Neural progenitor cell (in vitro differentiated cells): ENCODE measurements around the gene CCDC81. TPM values are rescaled to one million over a fixed set of nuclear protein-coding genes. Genes with fewer than 3 reads are reported as not detected.

Experiments used
- DNase-seq: peaks from one replicate; pipeline ENCODE4 v3.0.0-alpha.2; 2016; ENCODE audit warnings: low spot score
- H2AFZ ChIP-seq: fragments of 200-600 bp; sonication (generic); replicated peaks from 2 replicates; pipeline ENCODE4 v1.6.1; 2016; ENCODE audit warnings: antibody characterized with exemption
- H3F3A ChIP-seq: fragments of 200-600 bp; sonication (generic); 2 replicates; pipeline ENCODE4 v1.6.1; 2016; ENCODE audit warnings: antibody characterized with exemption, low read depth
- H3K27ac ChIP-seq: fragments of 200-600 bp; sonication (generic); 2 replicates; pipeline ENCODE4 v1.5.1; 2016; ENCODE audit warnings: mild to moderate bottlenecking
- H3K27me3 ChIP-seq: fragments of 200-600 bp; sonication (generic); 2 replicates; pipeline ENCODE4 v1.6.1; 2016; ENCODE audit warnings: mild to moderate bottlenecking, moderate library complexity
- H3K36me3 ChIP-seq: fragments of 200-600 bp; sonication (generic); 2 replicates; pipeline ENCODE4 v1.5.1; 2016
- H3K4me1 ChIP-seq: fragments of 200-600 bp; sonication (generic); 2 replicates; pipeline ENCODE4 v1.6.1; 2016; ENCODE audit warnings: mixed run types
- H3K4me2 ChIP-seq: fragments of 200-600 bp; sonication (generic); 2 replicates; pipeline ENCODE4 v1.6.1; 2016
- H3K4me3 ChIP-seq: fragments of 200-600 bp; sonication (generic); 2 replicates; pipeline ENCODE4 v1.5.1; 2016
- H3K79me2 ChIP-seq: fragments of 200-600 bp; sonication (generic); 2 replicates; pipeline ENCODE4 v1.6.1; 2016; ENCODE audit warnings: low read depth
- H3K9ac ChIP-seq: fragments of 200-600 bp; sonication (generic); 2 replicates; pipeline ENCODE4 v1.6.1; 2016
- H3K9me3 ChIP-seq: fragments of 200-600 bp; sonication (generic); 2 replicates; pipeline ENCODE4 v1.5.1; 2016; ENCODE audit warnings: low read depth
- H4K20me1 ChIP-seq: fragments of 200-600 bp; sonication (generic); 2 replicates; pipeline ENCODE4 v1.6.1; 2016; ENCODE audit warnings: low read depth
- H3K27ac Mint-ChIP-seq: 3 replicates; pipeline ENCODE4 v1.8.0; 2021; ENCODE audit warnings: mixed read lengths
- H3K27me3 Mint-ChIP-seq: 2 replicates; pipeline ENCODE4 v1.8.0; 2022; ENCODE audit warnings: low read depth, mild to moderate bottlenecking, inconsistent platforms, moderate library complexity, mixed read lengths; ENCODE audit not compliant: insufficient read depth
- H3K36me3 Mint-ChIP-seq: 3 replicates; pipeline ENCODE4 v1.8.0; 2021; ENCODE audit warnings: mixed read lengths
- H3K4me1 Mint-ChIP-seq: 3 replicates; pipeline ENCODE4 v1.8.0; 2021; ENCODE audit warnings: mixed read lengths
- H3K4me3 Mint-ChIP-seq: 3 replicates; pipeline ENCODE4 v1.8.0; 2021; ENCODE audit warnings: mild to moderate bottlenecking, moderate library complexity, mixed read lengths
- H3K9me3 Mint-ChIP-seq: 3 replicates; pipeline ENCODE4 v1.8.0; 2020; ENCODE audit warnings: mixed read lengths
- CTCF ChIP-seq: fragments of 200-600 bp; sonication (generic); IDR thresholded peaks from 2 replicates; pipeline ENCODE4 v1.5.1; 2017; ENCODE audit warnings: antibody characterized with exemption, mild to moderate bottlenecking
- EZH2 ChIP-seq: fragments of 200-600 bp; sonication (generic); IDR thresholded peaks from 2 replicates; pipeline ENCODE4 v1.6.1; 2017; ENCODE audit warnings: antibody characterized with exemption, mild to moderate bottlenecking, moderate library complexity
- EZH2phosphoT487 ChIP-seq: fragments of 200-600 bp; sonication (generic); IDR thresholded peaks from 2 replicates; pipeline ENCODE4 v1.6.1; 2017; ENCODE audit warnings: antibody characterized with exemption
- total RNA-seq: library from RNA; depleted of rRNA; stranded (reverse); fragments of >200 nt; gene quantifications from 2 replicates; pipeline ENCODE4 v1.2.3, GENCODE V29; 2015; ENCODE audit warnings: low replicate concordance

Gene CCDC81
- total RNA-seq, 1 donor from 2014 or later = 1.0 TPM

GRCh38 chr11:86442420-86442819 lies 67.7 kb downstream of the CCDC81 start:
- Mint-ChIP-seq H3K4me3 (no peak overlapping the region), H3K36me3 (no peaks in the 10 kb centered on the region), H3K9me3 (no peaks in the 10 kb centered on the region), H3K27ac (no peak overlapping the region), H3K27me3 (peaks cover 2% of the 10 kb centered on the region), H3K4me1 (peaks cover 5% of the 10 kb centered on the region)
- Histone ChIP-seq H3K4me2 (no peak overlapping the region), H3K79me2 (no peaks in the 10 kb centered on the region), H3K27me3 (no peaks in the 10 kb centered on the region), H3K4me1 (no peaks in the 10 kb centered on the region), H3K4me3 (no peak overlapping the region), H3K36me3 (peaks cover 2% of the 10 kb centered on the region), H2AFZ (no peak overlapping the region), H3K27ac (no peak overlapping the region), H4K20me1 (no peaks in the 10 kb centered on the region), H3K9ac (no peak overlapping the region), H3K9me3 (no peaks in the 10 kb centered on the region), H3F3A (no peaks in the 10 kb centered on the region)
- no peak for DNase-seq
- no peak for TF ChIP-seq CTCF

DNA sequence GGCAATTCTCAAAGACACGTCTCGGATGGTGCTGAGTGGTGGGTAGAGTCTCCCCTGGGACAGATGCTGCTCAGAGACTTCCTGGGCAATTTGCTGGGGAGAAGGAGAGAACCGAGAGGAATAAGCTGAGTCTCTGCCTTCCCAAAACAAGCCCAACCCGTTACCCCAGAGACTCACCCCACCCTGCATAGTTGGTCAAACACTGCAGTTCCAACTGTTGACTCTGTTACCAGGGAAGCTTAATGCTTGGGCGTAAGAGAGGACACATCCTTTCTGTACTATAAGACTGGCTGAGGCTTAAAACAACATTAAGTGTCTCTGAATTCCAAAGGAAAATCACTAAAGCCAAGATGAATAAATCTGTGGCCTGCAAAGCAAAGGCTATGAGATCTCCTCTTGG lies 68.1 kb downstream of the CCDC81 start:
- no peaks in the 10 kb centered on the region for H3K9me3 Mint-ChIP-seq
- no peak overlapping the region for H3K9ac ChIP-seq
- no peaks in the 10 kb centered on the region for H3K36me3 Mint-ChIP-seq
- no peak overlapping the region for H3K4me3 Mint-ChIP-seq
- H3K4me1 ChIP-seq = no peaks in the 10 kb centered on the region
- no peak overlapping the region for H3K27ac Mint-ChIP-seq
- H3K36me3 ChIP-seq = no peaks in the 10 kb centered on the region
- H3K79me2 ChIP-seq = no peaks in the 10 kb centered on the region
- no peak for DNase-seq
- TF ChIP-seq CTCF = no peak
- TF ChIP-seq EZH2 = no peak
- TF ChIP-seq EZH2phosphoT487 = no peak
- H4K20me1 ChIP-seq = no peaks in the 10 kb centered on the region
- H3K27me3 Mint-ChIP-seq = peaks cover 2% of the 10 kb centered on the region
- H2AFZ ChIP-seq = no peak overlapping the region
- no peaks in the 10 kb centered on the region for H3K27me3 ChIP-seq
- no peaks in the 10 kb centered on the region for H3K9me3 ChIP-seq
- H3K4me2 ChIP-seq = no peak overlapping the region
- H3F3A ChIP-seq = no peaks in the 10 kb centered on the region
- no peak overlapping the region for H3K4me3 ChIP-seq
- H3K4me1 Mint-ChIP-seq = peaks cover 5% of the 10 kb centered on the region
- H3K27ac ChIP-seq = no peak overlapping the region

- no peak overlapping the region for H3K4me2 ChIP-seq
- no peak overlapping the region for H3K27ac ChIP-seq
- H3K9me3 Mint-ChIP-seq = no peaks in the 10 kb centered on the region
- H3K4me3 Mint-ChIP-seq = no peak overlapping the region
- H3K36me3 Mint-ChIP-seq = no peaks in the 10 kb centered on the region
- H3K27ac Mint-ChIP-seq = no peak overlapping the region
- H3K4me1 ChIP-seq = no peaks in the 10 kb centered on the region
- H3K36me3 ChIP-seq = no peaks in the 10 kb centered on the region
- H3K27me3 Mint-ChIP-seq = peaks cover 2% of the 10 kb centered on the region
- no peaks in the 10 kb centered on the region for H4K20me1 ChIP-seq
- no peak overlapping the region for H3K4me3 ChIP-seq
- no peaks in the 10 kb centered on the region for H3K79me2 ChIP-seq
- H3K27me3 ChIP-seq = no peaks in the 10 kb centered on the region
- H3K9me3 ChIP-seq = no peaks in the 10 kb centered on the region
- no peak overlapping the region for H3K9ac ChIP-seq
- no peak for DNase-seq
- no peaks in the 10 kb centered on the region for H3F3A ChIP-seq
- TF ChIP-seq EZH2 (no peak), CTCF (no peak), EZH2phosphoT487 (no peak)
- H3K4me1 Mint-ChIP-seq = peaks cover 5% of the 10 kb centered on the region
- H2AFZ ChIP-seq = no peak overlapping the region
Measured at GRCh38 chr11:86443415-86443814, 68.7 kb downstream of the CCDC81 start.

GRCh38 chr11:86444981-86445380 lies 70.3 kb downstream of the CCDC81 start:
- DNase-seq = no peak
- H3K4me3 ChIP-seq = no peak overlapping the region
- Mint-ChIP-seq H3K27ac (no peak overlapping the region), H3K9me3 (no peaks in the 10 kb centered on the region), H3K36me3 (no peaks in the 10 kb centered on the region), H3K4me3 (no peak overlapping the region), H3K4me1 (peaks cover 5% of the 10 kb centered on the region), H3K27me3 (peaks cover 2% of the 10 kb centered on the region)
- H3K27ac ChIP-seq = no peak overlapping the region
- H2AFZ ChIP-seq = no peak overlapping the region
- no peaks in the 10 kb centered on the region for H3F3A ChIP-seq
- no peaks in the 10 kb centered on the region for H4K20me1 ChIP-seq
- H3K4me2 ChIP-seq = no peak overlapping the region
- H3K36me3 ChIP-seq = no peaks in the 10 kb centered on the region
- no peak overlapping the region for H3K9ac ChIP-seq
- no peaks in the 10 kb centered on the region for H3K79me2 ChIP-seq
- no peaks in the 10 kb centered on the region for H3K9me3 ChIP-seq
- TF ChIP-seq CTCF (no peak), EZH2 (no peak), EZH2phosphoT487 (no peak)
- H3K4me1 ChIP-seq = no peaks in the 10 kb centered on the region
- H3K27me3 ChIP-seq = no peaks in the 10 kb centered on the region
